Mesenchymal stem cell (in vitro differentiated cells and primary cell): ENCODE results near the gene TRAF1.
A peak's percentile ranks its signal among the peaks of the same experiment; 100 is the strongest.

Experiments
- DNase-seq: peaks from one replicate; pipeline ENCODE4 v3.0.0-alpha.2; 2013
- H2AFZ ChIP-seq: one replicate; pipeline ENCODE4 v1.6.1; 2013; ENCODE audit warnings: low read depth, mild to moderate bottlenecking, control low read depth, inconsistent platforms, low read length, moderate library complexity
- H2AK5ac ChIP-seq: 2 replicates; pipeline ENCODE4 v1.6.1; 2013; ENCODE audit warnings: low read length, moderate library complexity, mild to moderate bottlenecking, inconsistent platforms; ENCODE audit not compliant: severe bottlenecking
- H2BK120ac ChIP-seq: one replicate; pipeline ENCODE4 v1.6.1; 2013; ENCODE audit warnings: low read depth, mild to moderate bottlenecking, inconsistent platforms, low read length, moderate library complexity
- H2BK12ac ChIP-seq, 2 experiments: one replicate each; pipeline ENCODE4 v1.6.1; 2013; ENCODE audit warnings: inconsistent platforms in 2 of 2, low read length in 2 of 2, mild to moderate bottlenecking in 2 of 2, moderate library complexity in 2 of 2, control low read depth in 1 of 2
- H2BK15ac ChIP-seq: one replicate; pipeline ENCODE4 v1.6.1; 2013; ENCODE audit warnings: mild to moderate bottlenecking, low read depth, inconsistent platforms; ENCODE audit not compliant: poor library complexity, severe bottlenecking
- H2BK5ac ChIP-seq: 2 replicates; pipeline ENCODE4 v1.6.1; 2013; ENCODE audit warnings: low read depth, mild to moderate bottlenecking, low read length, control low read depth, inconsistent platforms; ENCODE audit not compliant: poor library complexity, severe bottlenecking
- H3K14ac ChIP-seq, 2 experiments: one replicate each; pipeline ENCODE4 v1.6.1; 2013; ENCODE audit warnings: inconsistent platforms in 2 of 2, low read length in 2 of 2, control low read depth in 1 of 2, mild to moderate bottlenecking in 1 of 2, moderate library complexity in 1 of 2
- H3K18ac ChIP-seq, 2 experiments: one replicate each; pipeline ENCODE4 v1.6.1; 2013; ENCODE audit warnings: inconsistent platforms in 2 of 2, low read length in 2 of 2, control low read depth in 1 of 2, low read depth in 1 of 2, mild to moderate bottlenecking in 1 of 2
- H3K23ac ChIP-seq, 2 experiments: one replicate each; pipeline ENCODE4 v1.6.1; 2013; ENCODE audit warnings: inconsistent platforms in 2 of 2, low read length in 2 of 2, mild to moderate bottlenecking in 2 of 2, moderate library complexity in 2 of 2, control low read depth in 1 of 2
- H3K27ac ChIP-seq: 2 replicates; pipeline ENCODE4 v1.5.1; 2013; ENCODE audit warnings: mild to moderate bottlenecking, moderate library complexity, low read length, control low read depth, inconsistent platforms; ENCODE audit not compliant: poor library complexity, severe bottlenecking
- H3K27me3 ChIP-seq, 2 experiments: 2 replicates each; pipeline versions ENCODE4 v1.6.1 to v1.7.0; 2013; ENCODE audit warnings: low read length in 2 of 2, mild to moderate bottlenecking in 2 of 2, moderate library complexity in 2 of 2, control low read depth in 1 of 2, inconsistent platforms in 1 of 2; ENCODE audit not compliant: control insufficient read depth in 1 of 2, insufficient read depth in 1 of 2
- H3K36me3 ChIP-seq, 2 experiments: 2 replicates each; pipeline versions ENCODE4 v1.6.1 to v1.7.0; 2013; ENCODE audit warnings: low read length in 2 of 2, control low read depth in 1 of 2, inconsistent platforms in 1 of 2, low read depth in 1 of 2, mild to moderate bottlenecking in 1 of 2; ENCODE audit not compliant: insufficient read depth in 2 of 2, control insufficient read depth in 1 of 2
- H3K4ac ChIP-seq, 2 experiments: one replicate each; pipeline ENCODE4 v1.6.1; 2013; ENCODE audit warnings: inconsistent platforms in 2 of 2, low read length in 2 of 2, mild to moderate bottlenecking in 2 of 2, moderate library complexity in 2 of 2, control low read depth in 1 of 2, low read depth in 1 of 2
- H3K4me1 ChIP-seq: 2 replicates; pipeline ENCODE4 v1.6.1; 2013; ENCODE audit warnings: low read depth, low read length, control low read depth; ENCODE audit not compliant: control insufficient read depth, insufficient read depth
- H3K4me2 ChIP-seq: 2 replicates; pipeline ENCODE4 v1.6.1; 2013; ENCODE audit warnings: low read length, mild to moderate bottlenecking, inconsistent platforms; ENCODE audit not compliant: poor library complexity, severe bottlenecking
- H3K4me3 ChIP-seq, 2 experiments: 2 replicates each; pipeline versions ENCODE4 v1.5.1 to v1.7.0; 2013; ENCODE audit warnings: low read length in 2 of 2, mild to moderate bottlenecking in 2 of 2, control low read depth in 1 of 2, low read depth in 1 of 2; ENCODE audit not compliant: insufficient read depth in 1 of 2
- H3K79me1 ChIP-seq: replicated peaks from 2 replicates; pipeline ENCODE4 v1.6.1; 2013; ENCODE audit warnings: mild to moderate bottlenecking, control low read depth, low read length, inconsistent platforms; ENCODE audit not compliant: poor library complexity, severe bottlenecking
- H3K9ac ChIP-seq: 2 replicates; pipeline ENCODE4 v1.7.0; 2013; ENCODE audit warnings: mild to moderate bottlenecking, low read length, moderate library complexity
- H3K9me3 ChIP-seq: 2 replicates; pipeline ENCODE4 v1.7.0; 2013; ENCODE audit warnings: mild to moderate bottlenecking, low read length; ENCODE audit not compliant: control insufficient read depth
- H4K8ac ChIP-seq: one replicate; pipeline ENCODE4 v1.6.1; 2013; ENCODE audit warnings: inconsistent platforms, mild to moderate bottlenecking, low read length, moderate library complexity
- H4K91ac ChIP-seq: one replicate; pipeline ENCODE4 v1.6.1; 2013; ENCODE audit warnings: mild to moderate bottlenecking, low read length, inconsistent platforms
- WGBS: methylation state at CpG from one replicate; pipeline ENCODE4 v1.1.7; 2013; ENCODE audit warnings: mixed read lengths; 5-methylcytosine and 5-hydroxymethylcytosine counted together

The TRAF1 gene

GRCh38 chr9:120946259-120946658 is 19.7 kb upstream of the TRAF1 start:
- Histone ChIP-seq H3K14ac (peak overlapping the region in 1 of 2 experiments; percentile 18), H3K36me3 (no peaks in the 10 kb centered on the region), H3K4me1 (peaks cover 12% of the 10 kb centered on the region), H3K4ac (no peak overlapping the region), H3K4me2 (no peak overlapping the region), H2AFZ (no peak overlapping the region), H3K23ac (peak overlapping the region in 1 of 2 experiments; percentile 50), H2BK12ac (peak overlapping the region in 1 of 2 experiments; percentile 15), H2AK5ac (peak overlapping the region; percentile 57), H4K8ac (no peak overlapping the region), H3K9ac (no peak overlapping the region), H4K91ac (no peak overlapping the region), H3K4me3 (no peak overlapping the region), H2BK120ac (no peak overlapping the region), H3K18ac (no peak overlapping the region), H3K79me1 (no peaks in the 10 kb centered on the region), H3K9me3 (no peaks in the 10 kb centered on the region), H2BK15ac (no peak overlapping the region), H2BK5ac (no peak overlapping the region), H3K27ac (no peak overlapping the region), H3K27me3 (no peaks in the 10 kb centered on the region)
- WGBS = 86% methylated on average over 3 of the region's 3 CpGs
- DNase-seq = no peak

GRCh38 chr9:120944948-120945347 is 18.4 kb upstream of the TRAF1 start:
- H2AK5ac ChIP-seq = peak overlapping the region; percentile 32
- no peak overlapping the region for H2BK15ac ChIP-seq
- no peak for DNase-seq
- no peaks in the 10 kb centered on the region for H3K9me3 ChIP-seq
- no peak overlapping the region for H2BK120ac ChIP-seq
- H4K91ac ChIP-seq = no peak overlapping the region
- H3K4me2 ChIP-seq = no peak overlapping the region
- no peaks in the 10 kb centered on the region for H3K36me3 ChIP-seq
- H3K23ac ChIP-seq = no peak overlapping the region
- no peaks in the 10 kb centered on the region for H3K79me1 ChIP-seq
- no peak overlapping the region for H3K4ac ChIP-seq
- no peak overlapping the region for H3K4me3 ChIP-seq
- peaks cover 11% of the 10 kb centered on the region for H3K4me1 ChIP-seq
- no peak overlapping the region for H3K9ac ChIP-seq
- H2BK12ac ChIP-seq = no peak overlapping the region
- 88% methylated on average over 3 of the region's 3 CpGs for WGBS
- H3K27ac ChIP-seq = no peak overlapping the region
- peak overlapping the region; percentile 16 for H2AFZ ChIP-seq
- no peak overlapping the region for H3K18ac ChIP-seq
- peak overlapping the region in 1 of 2 experiments; percentile 45 for H3K14ac ChIP-seq
- H3K27me3 ChIP-seq = no peaks in the 10 kb centered on the region
- H4K8ac ChIP-seq = no peak overlapping the region
- no peak overlapping the region for H2BK5ac ChIP-seq

- H3K18ac ChIP-seq = no peak overlapping the region
- H2AFZ ChIP-seq = no peak overlapping the region
- WGBS = 85% methylated on average over 4 of the region's 4 CpGs
- no peaks in the 10 kb centered on the region for H3K27me3 ChIP-seq
- H2BK5ac ChIP-seq = no peak overlapping the region
- H2AK5ac ChIP-seq = no peak overlapping the region
- no peak overlapping the region for H2BK12ac ChIP-seq
- no peak overlapping the region for H3K4me3 ChIP-seq
- H3K4me2 ChIP-seq = no peak overlapping the region
- no peak overlapping the region for H2BK15ac ChIP-seq
- no peak for DNase-seq
- peaks cover 11% of the 10 kb centered on the region for H3K4me1 ChIP-seq
- H3K9ac ChIP-seq = no peak overlapping the region
- H2BK120ac ChIP-seq = no peak overlapping the region
- no peaks in the 10 kb centered on the region for H3K36me3 ChIP-seq
- H4K91ac ChIP-seq = no peak overlapping the region
- no peaks in the 10 kb centered on the region for H3K79me1 ChIP-seq
- H3K23ac ChIP-seq = no peak overlapping the region
- no peak overlapping the region for H3K14ac ChIP-seq
- H3K4ac ChIP-seq = no peak overlapping the region
- no peak overlapping the region for H3K27ac ChIP-seq
- no peak overlapping the region for H4K8ac ChIP-seq
- no peaks in the 10 kb centered on the region for H3K9me3 ChIP-seq
These were observed 17.8 kb upstream of the TRAF1 start for GRCh38 chr9:120944434-120944843.

GRCh38 chr9:120942186-120943001 is 15.8 kb upstream of the TRAF1 start:
- Histone ChIP-seq H3K4me2 (no peak overlapping the region), H3K79me1 (no peaks in the 10 kb centered on the region), H3K4ac (no peak overlapping the region), H2AFZ (peak overlapping the region; percentile 78), H3K4me1 (peaks cover 11% of the 10 kb centered on the region), H2BK15ac (peak overlapping the region; percentile 0), H4K91ac (peak overlapping the region; percentile 63), H3K36me3 (no peaks in the 10 kb centered on the region), H3K27me3 (no peaks in the 10 kb centered on the region), H2BK12ac (peak overlapping the region in 1 of 2 experiments; percentile 35), H2AK5ac (peak overlapping the region; percentile 61), H3K9ac (peak overlapping the region; percentile 7), H2BK5ac (no peak overlapping the region), H3K9me3 (no peaks in the 10 kb centered on the region), H4K8ac (no peak overlapping the region), H3K4me3 (no peak overlapping the region), H2BK120ac (no peak overlapping the region), H3K27ac (no peak overlapping the region), H3K18ac (peak overlapping the region in 1 of 2 experiments; percentile 74), H3K14ac (no peak overlapping the region), H3K23ac (no peak overlapping the region)
- 54% methylated on average over 8 of the region's 8 CpGs for WGBS
- no peak for DNase-seq
